A549 (cell line): Measurements from ENCODE around the gene TTC34. TPM values are rescaled to one million over a fixed set of nuclear protein-coding genes. Genes with fewer than 3 reads are reported as not detected.

Source experiments
- ATAC-seq, 2 experiments: fragments of 200-7000 bp in 1 of 2; fragments of >200 bp in 1 of 2; cut with Nextera tagmentation in 1 of 2; cut with Tn5 transposase in 1 of 2; 3 replicates each; pipeline versions ENCODE4 v1.8.0 to v1.9.1; 2018 to 2020; ENCODE audit warnings: mild to moderate bottlenecking in 1 of 2, moderate library complexity in 1 of 2
- CTCF ChIA-PET: fragments of 300-600 bp; sonication (Branson Sonifier 250); formaldehyde crosslinking; extraction: SDS; loops from one replicate; lab custom pipeline; 2021; ENCODE audit warnings: antibody characterized with exemption, inconsistent platforms; lab: Yijun Ruan, JAX
- POLR2A ChIA-PET: fragments of 350-600 bp; formaldehyde crosslinking; extraction: SDS; loops from one replicate; lab custom pipeline; 2021; ENCODE audit warnings: antibody characterized with exemption, inconsistent platforms; lab: Yijun Ruan, JAX
- DNase-seq, 2 experiments: peaks; one replicate each; pipeline versions ENCODE4 v3.0.0 to v3.0.0-alpha.2; 2011 to 2016; ENCODE audit warnings: low read depth in 1 of 2, low spot score in 1 of 2
- FAIRE-seq: peaks from 2 replicates; lab custom pipeline; 2011; peaks lifted over from hg19 to GRCh38; lab: Jason Lieb, UNC
- H3K27ac ChIP-seq, 2 experiments: fragments of >200 bp; sonication (Bioruptor Twin); formaldehyde crosslinking; 3 replicates each; pipeline ENCODE4 v1.5.1; 2016 to 2017
- H3K4me1 ChIP-seq: fragments of >200 bp; sonication (Bioruptor Twin); formaldehyde crosslinking; 3 replicates; pipeline ENCODE4 v1.6.1; 2016
- H3K4me2 ChIP-seq: fragments of >200 bp; sonication (Bioruptor Twin); formaldehyde crosslinking; 3 replicates; pipeline ENCODE4 v1.6.1; 2016
- H3K4me3 ChIP-seq: fragments of >200 bp; sonication (Bioruptor Twin); formaldehyde crosslinking; 3 replicates; pipeline ENCODE4 v1.5.1; 2016
- H3K9me3 ChIP-seq: fragments of >200 bp; sonication (Bioruptor Twin); formaldehyde crosslinking; 3 replicates; pipeline ENCODE4 v1.6.1; 2016
- CBX8 ChIP-seq: fragments of 200-600 bp; sonication (generic); IDR thresholded peaks from 2 replicates; pipeline ENCODE4 v1.6.1; 2016
- CEBPB ChIP-seq, 2 experiments: fragments of >200 bp in 1 of 2; sonication (Bioruptor Twin) in 1 of 2; formaldehyde crosslinking in 1 of 2; IDR thresholded peaks; 2 replicates each; pipeline ENCODE4 v1.6.1; 2012 to 2016
- EHF ChIP-seq: fragments of 250-450 bp; sonication (Bioruptor Pico); IDR thresholded peaks from 2 replicates; pipeline ENCODE4 v1.5.0; 2020; ENCODE audit warnings: mild to moderate bottlenecking
- ESRRA ChIP-seq: fragments of 150-350 bp; IDR thresholded peaks from 2 replicates; pipeline ENCODE4 v1.6.1; 2014; ENCODE audit warnings: mild to moderate bottlenecking, low read length, borderline replicate concordance
- FOXS1 ChIP-seq: fragments of 250-450 bp; sonication (Bioruptor Pico); IDR thresholded peaks from 2 replicates; pipeline ENCODE4 v1.5.0; 2020; ENCODE audit warnings: mild to moderate bottlenecking, moderate library complexity
- HOXA7 ChIP-seq: fragments of 250-450 bp; sonication (Bioruptor Pico); IDR thresholded peaks from 2 replicates; pipeline ENCODE4 v1.5.0; 2020; ENCODE audit warnings: mild to moderate bottlenecking, moderate library complexity
- MAZ ChIP-seq: fragments of 150-350 bp; IDR thresholded peaks from 2 replicates; pipeline ENCODE4 v1.6.1; 2014; ENCODE audit warnings: antibody characterized with exemption, low read depth, low read length, borderline replicate concordance
- NPAS2 ChIP-seq: fragments of 250-450 bp; sonication (Bioruptor Pico); IDR thresholded peaks from 2 replicates; pipeline ENCODE4 v1.8.0; 2022; ENCODE audit warnings: mild to moderate bottlenecking, moderate library complexity, borderline replicate concordance
- POLR2AphosphoS2 ChIP-seq: conservative IDR thresholded peaks from 2 replicates; pipeline ENCODE4 v1.6.1; 2012; ENCODE audit warnings: low read length, improper control_type of control experiment, inconsistent platforms
- RNF2 ChIP-seq: fragments of 200-600 bp; sonication (generic); IDR thresholded peaks from 2 replicates; pipeline ENCODE4 v1.6.1; 2016; ENCODE audit warnings: low read depth, mild to moderate bottlenecking, antibody characterized with exemption, moderate library complexity, borderline replicate concordance
- WGBS: methylation state at CpG from one replicate; pipeline ENCODE4 v1.1.6; 2017; ENCODE audit errors: missing lambda C conversion rate; 5-methylcytosine and 5-hydroxymethylcytosine counted together
- polyA plus RNA-seq, 4 experiments: library from polyadenylated mRNA; depleted of rRNA in 3 of 4; stranded (reverse); fragments of >200 nt; fragmentation: RNase III in 1 of 4; extraction: RNeasy Plus Mini Kit Qiagen cat#74134 plus additional on column Dnase treatment in 1 of 4; gene quantifications; 2 replicates in 3 of 4; 3 replicates in 1 of 4; pipeline ENCODE4 v1.2.3, GENCODE V29; 2011 to 2017
- TF ChIP-seq, protein P1 (sequence below): fragments of 150-350 bp; IDR thresholded peaks from 2 replicates; pipeline ENCODE4 v1.6.1; 2014; ENCODE audit warnings: low read depth, mild to moderate bottlenecking, low read length
- TF ChIP-seq, protein P2 (sequence below): IDR thresholded peaks from 2 replicates; pipeline ENCODE4 v1.6.1; 2012; ENCODE audit warnings: low read depth, borderline replicate concordance
- TF ChIP-seq, protein P3 (sequence below): IDR thresholded peaks from 2 replicates; pipeline ENCODE4 v1.6.1; 2012
- TF ChIP-seq, protein P4 (sequence below): fragments of 200-600 bp; sonication (generic); IDR thresholded peaks from 2 replicates; pipeline ENCODE4 v1.6.1; 2016; ENCODE audit warnings: antibody characterized with exemption, mild to moderate bottlenecking, moderate library complexity

The TTC34 gene
- polyA plus RNA-seq, 2 of the 4 experiments (the other 2 are of a cell fraction) = 0.04 to 0.05 TPM

DNA sequence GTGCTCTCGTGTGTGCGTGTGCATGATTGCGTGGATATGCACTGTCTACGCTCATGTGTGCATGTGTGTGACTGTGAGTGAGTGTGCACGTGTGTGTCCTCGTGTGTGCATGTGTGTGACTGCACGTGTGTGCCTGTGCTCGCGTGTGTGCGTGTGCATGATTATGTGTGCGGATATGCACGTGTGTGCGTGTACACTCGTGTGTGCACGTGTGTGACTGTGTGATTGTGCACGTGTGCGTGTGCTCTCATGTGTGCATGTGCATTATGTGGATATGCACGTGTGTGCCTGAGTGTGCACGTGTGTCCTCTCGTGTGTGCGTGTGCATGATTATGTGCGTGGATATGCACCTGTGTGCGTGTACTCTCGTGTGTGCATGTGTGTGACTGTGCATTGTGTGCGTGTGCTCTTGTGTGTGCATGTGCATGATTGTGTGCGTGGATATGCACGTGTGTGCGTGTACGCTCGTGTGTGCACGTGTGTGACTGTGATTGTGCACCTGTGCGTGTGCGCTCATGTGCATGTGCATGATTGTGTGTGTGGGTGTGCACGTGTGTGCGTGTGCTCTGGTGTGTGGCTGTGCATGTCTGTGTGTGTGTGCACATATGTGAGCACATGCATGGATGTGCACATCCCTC, 170.9 kb downstream of the TTC34 start (continued):
- TF ChIP-seq, protein P1, sequence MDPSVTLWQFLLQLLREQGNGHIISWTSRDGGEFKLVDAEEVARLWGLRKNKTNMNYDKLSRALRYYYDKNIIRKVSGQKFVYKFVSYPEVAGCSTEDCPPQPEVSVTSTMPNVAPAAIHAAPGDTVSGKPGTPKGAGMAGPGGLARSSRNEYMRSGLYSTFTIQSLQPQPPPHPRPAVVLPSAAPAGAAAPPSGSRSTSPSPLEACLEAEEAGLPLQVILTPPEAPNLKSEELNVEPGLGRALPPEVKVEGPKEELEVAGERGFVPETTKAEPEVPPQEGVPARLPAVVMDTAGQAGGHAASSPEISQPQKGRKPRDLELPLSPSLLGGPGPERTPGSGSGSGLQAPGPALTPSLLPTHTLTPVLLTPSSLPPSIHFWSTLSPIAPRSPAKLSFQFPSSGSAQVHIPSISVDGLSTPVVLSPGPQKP = no peak

DNA sequence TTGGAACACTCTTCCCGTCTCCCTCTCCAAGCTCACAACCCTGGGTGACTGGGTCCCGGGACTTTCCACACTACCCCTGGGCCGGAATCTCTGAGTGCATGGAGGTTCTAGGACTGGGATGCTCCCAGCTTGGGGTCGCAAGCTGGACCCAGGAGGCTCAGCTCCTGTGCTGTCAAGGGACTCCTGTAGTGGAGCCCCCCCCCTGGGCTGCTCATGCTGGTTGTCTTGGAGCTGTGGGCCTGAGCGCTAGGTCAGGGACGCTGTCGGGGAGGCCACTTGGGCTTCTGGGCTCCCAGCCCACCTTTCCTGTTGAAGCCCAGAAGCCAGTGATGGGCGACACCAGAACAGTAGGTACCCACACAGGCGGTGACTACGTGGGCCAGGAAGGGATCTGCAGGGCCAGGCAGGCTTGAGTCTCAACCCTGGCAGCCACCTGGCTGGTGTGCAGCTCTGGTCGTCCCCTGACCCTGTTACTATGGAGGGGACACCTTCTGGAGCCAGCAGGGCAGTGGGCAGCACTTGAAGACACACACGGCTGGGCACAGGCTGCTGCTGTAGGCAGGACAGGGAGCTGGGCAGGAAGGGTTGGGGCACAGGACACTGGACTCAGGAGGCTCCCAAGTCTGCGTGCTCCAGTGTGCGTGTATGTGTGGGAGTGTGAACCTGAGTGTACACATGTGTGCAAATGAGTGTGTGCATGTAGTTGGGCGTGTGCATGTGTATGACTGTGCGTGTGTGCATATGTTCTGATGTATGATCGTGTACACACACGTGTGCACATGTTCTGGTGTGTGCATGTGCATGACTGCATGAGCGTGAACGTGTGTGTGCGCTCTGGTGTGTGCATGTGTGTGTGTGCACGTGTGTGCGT, 171.6 kb downstream of the TTC34 start:
- ATAC-seq (no peak; a peak in 1 of 6 replicates), FAIRE-seq (no peak), DNase-seq (no peak)
- Histone ChIP-seq H3K9me3 (no peaks in the 10 kb centered on the region), H3K27ac (no peak overlapping the region), H3K4me1 (no peaks in the 10 kb centered on the region), H3K4me2 (no peak overlapping the region), H3K4me3 (no peak overlapping the region)
- TF ChIP-seq MAZ (no peak), POLR2AphosphoS2 (no peak), RNF2 (no peak), EHF (no peak), HOXA7 (CRISPR knock-in tag) (no peak), ESRRA (no peak), CEBPB (IDR thresholded peaks at IDR 0.05) (no peak), NPAS2 (CRISPR knock-in tag) (no peak), FOXS1 (no peak), CBX8 (no peak)
- TF ChIP-seq, protein P2, sequence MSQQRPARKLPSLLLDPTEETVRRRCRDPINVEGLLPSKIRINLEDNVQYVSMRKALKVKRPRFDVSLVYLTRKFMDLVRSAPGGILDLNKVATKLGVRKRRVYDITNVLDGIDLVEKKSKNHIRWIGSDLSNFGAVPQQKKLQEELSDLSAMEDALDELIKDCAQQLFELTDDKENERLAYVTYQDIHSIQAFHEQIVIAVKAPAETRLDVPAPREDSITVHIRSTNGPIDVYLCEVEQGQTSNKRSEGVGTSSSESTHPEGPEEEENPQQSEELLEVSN = no peak
- TF ChIP-seq, protein P3, sequence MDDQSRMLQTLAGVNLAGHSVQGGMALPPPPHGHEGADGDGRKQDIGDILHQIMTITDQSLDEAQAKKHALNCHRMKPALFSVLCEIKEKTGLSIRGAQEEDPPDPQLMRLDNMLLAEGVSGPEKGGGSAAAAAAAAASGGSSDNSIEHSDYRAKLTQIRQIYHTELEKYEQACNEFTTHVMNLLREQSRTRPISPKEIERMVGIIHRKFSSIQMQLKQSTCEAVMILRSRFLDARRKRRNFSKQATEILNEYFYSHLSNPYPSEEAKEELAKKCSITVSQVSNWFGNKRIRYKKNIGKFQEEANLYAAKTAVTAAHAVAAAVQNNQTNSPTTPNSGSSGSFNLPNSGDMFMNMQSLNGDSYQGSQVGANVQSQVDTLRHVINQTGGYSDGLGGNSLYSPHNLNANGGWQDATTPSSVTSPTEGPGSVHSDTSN = no peak
- TF ChIP-seq, protein P4, sequence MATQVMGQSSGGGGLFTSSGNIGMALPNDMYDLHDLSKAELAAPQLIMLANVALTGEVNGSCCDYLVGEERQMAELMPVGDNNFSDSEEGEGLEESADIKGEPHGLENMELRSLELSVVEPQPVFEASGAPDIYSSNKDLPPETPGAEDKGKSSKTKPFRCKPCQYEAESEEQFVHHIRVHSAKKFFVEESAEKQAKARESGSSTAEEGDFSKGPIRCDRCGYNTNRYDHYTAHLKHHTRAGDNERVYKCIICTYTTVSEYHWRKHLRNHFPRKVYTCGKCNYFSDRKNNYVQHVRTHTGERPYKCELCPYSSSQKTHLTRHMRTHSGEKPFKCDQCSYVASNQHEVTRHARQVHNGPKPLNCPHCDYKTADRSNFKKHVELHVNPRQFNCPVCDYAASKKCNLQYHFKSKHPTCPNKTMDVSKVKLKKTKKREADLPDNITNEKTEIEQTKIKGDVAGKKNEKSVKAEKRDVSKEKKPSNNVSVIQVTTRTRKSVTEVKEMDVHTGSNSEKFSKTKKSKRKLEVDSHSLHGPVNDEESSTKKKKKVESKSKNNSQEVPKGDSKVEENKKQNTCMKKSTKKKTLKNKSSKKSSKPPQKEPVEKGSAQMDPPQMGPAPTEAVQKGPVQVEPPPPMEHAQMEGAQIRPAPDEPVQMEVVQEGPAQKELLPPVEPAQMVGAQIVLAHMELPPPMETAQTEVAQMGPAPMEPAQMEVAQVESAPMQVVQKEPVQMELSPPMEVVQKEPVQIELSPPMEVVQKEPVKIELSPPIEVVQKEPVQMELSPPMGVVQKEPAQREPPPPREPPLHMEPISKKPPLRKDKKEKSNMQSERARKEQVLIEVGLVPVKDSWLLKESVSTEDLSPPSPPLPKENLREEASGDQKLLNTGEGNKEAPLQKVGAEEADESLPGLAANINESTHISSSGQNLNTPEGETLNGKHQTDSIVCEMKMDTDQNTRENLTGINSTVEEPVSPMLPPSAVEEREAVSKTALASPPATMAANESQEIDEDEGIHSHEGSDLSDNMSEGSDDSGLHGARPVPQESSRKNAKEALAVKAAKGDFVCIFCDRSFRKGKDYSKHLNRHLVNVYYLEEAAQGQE = no peak
- ChIA-PET CTCF (interaction anchor here (0.7 kb wide), 1 partner anchor 10 kb away, joined by 3 read pairs; no protein-coding TSS in a partner anchor), POLR2A (no interaction called here)
- 76% methylated on average over 8 of the region's 23 CpGs for whole genome bisulfite sequencing
